ENCODE measurements around the gene SND1.

Gene SND1

GRCh38 chr7:128025819-128026218 lies 373.8 kb downstream of the SND1 start:
- H3K4me3 ChIP-seq (ENCODE audit: low read depth, low read length), result no peak overlapping the region
- H3K27me3 ChIP-seq (replicated peaks), result no peaks in the 10 kb centered on the region
- H3K36me3 ChIP-seq (replicated peaks), result peaks cover 3% of the 10 kb centered on the region
- H3K27ac ChIP-seq, result no peak overlapping the region
- no peak for TF ChIP-seq CTCF (IDR thresholded peaks at IDR 0.05; ENCODE audit: low read depth, low read length, missing control alignments)
- in situ Hi-C loops (cut with HindIII; ENCODE audit: low pct_ligation_motif_present, low sequenced_read_pairs), result no loop called here
- no peak for DNase-seq

- no peak for TF ChIP-seq CTCF (IDR thresholded peaks at IDR 0.05; ENCODE audit: low read depth, low read length, missing control alignments)
Observed at GRCh38 chr7:128026551-128026950, 374.6 kb downstream of the SND1 start.

GRCh38 chr7:128027485-128027980 lies 375.5 kb downstream of the SND1 start:
- Histone ChIP-seq H3K36me3 (replicated peaks) (peaks cover 2% of the 10 kb centered on the region), H3K4me3 (ENCODE audit: low read depth, low read length) (no peak overlapping the region), H3K27ac (no peak overlapping the region), H3K27me3 (replicated peaks) (no peaks in the 10 kb centered on the region)
- in situ Hi-C loops (cut with HindIII; ENCODE audit: low pct_ligation_motif_present, low sequenced_read_pairs), result no loop called here
- no peak for TF ChIP-seq CTCF (IDR thresholded peaks at IDR 0.05; ENCODE audit: low read depth, low read length, missing control alignments)
- DNase-seq, result no peak

More at GRCh38 chr7:128026551-128026950, 374.6 kb downstream of the SND1 start:
- Histone ChIP-seq H3K27ac (no peak overlapping the region), H3K36me3 (replicated peaks) (peaks cover 2% of the 10 kb centered on the region), H3K27me3 (replicated peaks) (no peaks in the 10 kb centered on the region), H3K4me3 (ENCODE audit: low read depth, low read length) (no peak overlapping the region)
- in situ Hi-C loops (cut with HindIII; ENCODE audit: low pct_ligation_motif_present, low sequenced_read_pairs), result no loop called here
- DNase-seq, result no peak

- Histone ChIP-seq H3K27me3 (replicated peaks) (no peaks in the 10 kb centered on the region), H3K4me3 (ENCODE audit: low read depth, low read length) (no peak overlapping the region), H3K27ac (no peak overlapping the region), H3K36me3 (replicated peaks) (peaks cover 2% of the 10 kb centered on the region)
- no peak for DNase-seq
- TF ChIP-seq CTCF (IDR thresholded peaks at IDR 0.05; ENCODE audit: low read depth, low read length, missing control alignments), result no peak
- in situ Hi-C loops (cut with HindIII; ENCODE audit: low pct_ligation_motif_present, low sequenced_read_pairs), result no loop called here
Observed at GRCh38 chr7:128029405-128029995, 377.5 kb downstream of the SND1 start.

GRCh38 chr7:128030263-128030653 lies 378.3 kb downstream of the SND1 start:
- Histone ChIP-seq H3K27me3 (replicated peaks) (no peaks in the 10 kb centered on the region), H3K27ac (no peak overlapping the region), H3K36me3 (replicated peaks) (peaks cover 3% of the 10 kb centered on the region), H3K4me3 (ENCODE audit: low read depth, low read length) (no peak overlapping the region)
- in situ Hi-C loops (cut with HindIII; ENCODE audit: low pct_ligation_motif_present, low sequenced_read_pairs), result no loop called here
- no peak for DNase-seq
- no peak for TF ChIP-seq CTCF (IDR thresholded peaks at IDR 0.05; ENCODE audit: low read depth, low read length, missing control alignments)
